Sigmoid colon (tissue), 7 donors: ENCODE data around the gene NARS2. TPM values are rescaled to one million over a fixed set of nuclear protein-coding genes. Genes with fewer than 3 reads are reported as not detected.

Source experiments
- DNase-seq: peaks from one replicate; pipeline ENCODE4 v3.0.0-alpha.2; 2019
- H3K27ac ChIP-seq, 4 donors: fragments of 200-600 bp; sonication (generic); one replicate each; pipeline ENCODE4 v1.5.1; 2016 to 2019; ENCODE audit warnings: mild to moderate bottlenecking in 1 of 4
- H3K27me3 ChIP-seq, 3 donors: fragments of 200-600 bp; sonication (generic); one replicate each; pipeline ENCODE4 v1.5.1; 2019; ENCODE audit warnings: mild to moderate bottlenecking in 1 of 3
- H3K36me3 ChIP-seq, 4 donors: fragments of 200-600 bp; sonication (generic); one replicate each; pipeline ENCODE4 v1.5.1; 2016 to 2019
- H3K4me1 ChIP-seq, 4 donors: fragments of 200-600 bp; sonication (generic); one replicate each; pipeline ENCODE4 v1.5.1; 2017 to 2019
- H3K4me3 ChIP-seq, 4 donors: fragments of 200-600 bp; sonication (generic); one replicate each; pipeline ENCODE4 v1.5.1; 2017 to 2019; ENCODE audit warnings: mild to moderate bottlenecking in 2 of 4, moderate library complexity in 1 of 4
- H3K9me3 ChIP-seq, 4 donors: fragments of 200-600 bp in 3 of 4; sonication (generic) in 3 of 4; one replicate each; pipeline versions ENCODE4 v1.5.1 to v1.6.1; 2013 to 2019
- EP300 ChIP-seq, 4 donors: sonication (generic); formaldehyde crosslinking; IDR thresholded peaks; one replicate each; pipeline ENCODE4 v1.6.1; 2017; ENCODE audit warnings: antibody characterized with exemption in 4 of 4
- POLR2A ChIP-seq, 2 donors: fragments of 450-650 bp; IDR thresholded peaks; one replicate each; pipeline ENCODE4 v1.6.1; 2016; ENCODE audit warnings: antibody characterized with exemption in 2 of 2, mild to moderate bottlenecking in 2 of 2, moderate library complexity in 2 of 2
- POLR2AphosphoS5 ChIP-seq, 4 donors: sonication (generic); formaldehyde crosslinking; IDR thresholded peaks; one replicate each; pipeline ENCODE4 v1.6.1; 2017; ENCODE audit warnings: antibody characterized with exemption in 4 of 4
- WGBS, 2 donors: extraction: QIAGEN DNeasy Blood & Tissue Kit; methylation state at CpG; one replicate each; pipeline ENCODE4 v1.1.7; 2013; 5-methylcytosine and 5-hydroxymethylcytosine counted together
- intact Hi-C: fragments of 100-400 bp; cut with DNase I; formaldehyde crosslinking; loops from one replicate; pipeline ENCODE4 v1.15.1; 2023
- polyA plus RNA-seq, 3 donors: library from polyadenylated mRNA; stranded (reverse); fragments of 200-250 nt; gene quantifications; one replicate each; pipeline ENCODE4 v1.2.3, GENCODE V29; 2013
- total RNA-seq, 4 donors: library from RNA; depleted of rRNA; stranded (reverse); fragments of >200 nt; gene quantifications; one replicate each; pipeline ENCODE4 v1.1.0, GENCODE V29; 2016
- TF ChIP-seq, protein P1 (sequence below), 4 experiments: fragments of 450-650 bp in 3 of 4; fragments of 200-600 bp in 1 of 4; IDR thresholded peaks; one replicate each; pipeline ENCODE4 v1.5.1; 2016 to 2019; ENCODE audit warnings: antibody characterized with exemption in 4 of 4, mild to moderate bottlenecking in 3 of 4, moderate library complexity in 2 of 4
- donor health status: healthy with polysubstance abuse.
- donor health status: Bipolar disorder and iron deficiency.
- donor health status: healthy.

The NARS2 gene
- total and polyA plus RNA-seq, 7 donors = 7.8 to 22.2 (median 13.6) TPM

DNA sequence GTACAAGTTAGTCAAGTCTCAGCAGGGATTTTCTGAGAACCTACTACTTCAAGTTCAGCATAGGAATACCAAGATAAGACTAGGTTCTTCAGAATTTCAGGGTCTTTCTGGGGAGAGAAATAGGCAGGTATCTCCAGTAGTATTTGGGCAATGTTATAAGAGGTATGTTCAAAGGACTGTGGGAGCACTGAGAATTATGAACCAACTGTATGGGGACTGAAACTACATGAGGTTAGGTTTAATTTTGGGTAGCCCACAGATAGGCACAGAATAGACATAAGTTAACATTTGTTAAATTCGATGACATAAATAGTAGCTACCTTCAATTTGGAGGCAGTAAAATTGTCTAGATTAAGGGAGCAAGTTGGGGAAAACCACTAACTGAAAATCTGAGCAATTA, 147.8 kb downstream of the NARS2 start:
- intact Hi-C loops = no loop called here
- TF ChIP-seq EP300 (IDR thresholded peaks at IDR 0.05) = no peak
- TF ChIP-seq, protein P1, sequence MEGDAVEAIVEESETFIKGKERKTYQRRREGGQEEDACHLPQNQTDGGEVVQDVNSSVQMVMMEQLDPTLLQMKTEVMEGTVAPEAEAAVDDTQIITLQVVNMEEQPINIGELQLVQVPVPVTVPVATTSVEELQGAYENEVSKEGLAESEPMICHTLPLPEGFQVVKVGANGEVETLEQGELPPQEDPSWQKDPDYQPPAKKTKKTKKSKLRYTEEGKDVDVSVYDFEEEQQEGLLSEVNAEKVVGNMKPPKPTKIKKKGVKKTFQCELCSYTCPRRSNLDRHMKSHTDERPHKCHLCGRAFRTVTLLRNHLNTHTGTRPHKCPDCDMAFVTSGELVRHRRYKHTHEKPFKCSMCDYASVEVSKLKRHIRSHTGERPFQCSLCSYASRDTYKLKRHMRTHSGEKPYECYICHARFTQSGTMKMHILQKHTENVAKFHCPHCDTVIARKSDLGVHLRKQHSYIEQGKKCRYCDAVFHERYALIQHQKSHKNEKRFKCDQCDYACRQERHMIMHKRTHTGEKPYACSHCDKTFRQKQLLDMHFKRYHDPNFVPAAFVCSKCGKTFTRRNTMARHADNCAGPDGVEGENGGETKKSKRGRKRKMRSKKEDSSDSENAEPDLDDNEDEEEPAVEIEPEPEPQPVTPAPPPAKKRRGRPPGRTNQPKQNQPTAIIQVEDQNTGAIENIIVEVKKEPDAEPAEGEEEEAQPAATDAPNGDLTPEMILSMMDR (IDR thresholded peaks at IDR 0.05) = no peak
- no peak for TF ChIP-seq POLR2A (IDR thresholded peaks at IDR 0.05)
- no peak for TF ChIP-seq POLR2AphosphoS5 (IDR thresholded peaks at IDR 0.05)
- H3K9me3 ChIP-seq = no peaks in the 10 kb centered on the region
- no peaks in the 10 kb centered on the region for H3K36me3 ChIP-seq
- DNase-seq = no peak
- H3K4me3 ChIP-seq = no peak overlapping the region
- H3K27ac ChIP-seq = no peak overlapping the region
- no peaks in the 10 kb centered on the region for H3K27me3 ChIP-seq
- WGBS, 2 donors = 78 to 89% methylated on average over 1 of the region's 1 CpG
- H3K4me1 ChIP-seq = peaks cover 0 to 4% (median 0%) of the 10 kb centered on the region in 4 donors

DNA sequence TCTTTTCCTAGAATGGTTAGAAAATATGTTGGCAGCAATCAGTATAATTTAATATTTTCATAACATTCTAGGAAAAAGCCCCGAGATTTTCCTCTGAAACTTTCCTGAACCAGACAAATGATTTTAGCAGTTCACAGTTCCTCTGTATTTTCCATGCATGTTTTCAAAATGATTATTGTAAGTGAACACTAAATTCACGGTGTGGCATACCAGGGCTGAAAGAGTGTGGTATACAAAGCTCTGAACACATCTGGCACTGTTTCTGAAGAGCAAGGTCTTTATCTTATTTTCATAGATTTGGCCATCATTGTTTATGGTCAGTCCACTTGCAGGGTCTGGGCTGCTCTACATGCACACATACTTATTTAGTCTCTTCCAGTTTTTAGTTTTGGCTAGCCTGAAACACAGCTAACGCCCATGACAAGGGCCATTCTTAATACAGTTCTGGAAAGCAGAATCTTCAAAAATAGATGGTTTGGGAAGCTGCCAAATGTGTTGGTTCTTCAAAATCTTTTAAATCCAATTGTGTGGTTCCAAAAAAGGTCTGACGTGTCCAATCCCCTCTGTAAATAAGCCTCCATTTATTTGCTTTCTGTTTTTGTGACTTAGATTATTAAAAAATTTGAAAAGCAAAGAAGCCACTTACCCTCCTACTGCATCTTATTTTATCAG, 149.1 kb downstream of the NARS2 start:
- Histone ChIP-seq H3K4me3 (no peak overlapping the region), H3K4me1 (peaks cover 0 to 11% (median 5%) of the 10 kb centered on the region in 4 donors), H3K27ac (peak overlapping the region in 3 of 4 donors; percentile 26 to 50 (median 50)), H3K27me3 (peaks cover 0 to 3% (median 0%) of the 10 kb centered on the region in 3 donors), H3K9me3 (no peaks in the 10 kb centered on the region), H3K36me3 (no peaks in the 10 kb centered on the region)
- TF ChIP-seq POLR2AphosphoS5 (IDR thresholded peaks at IDR 0.05) = no peak
- TF ChIP-seq EP300 (IDR thresholded peaks at IDR 0.05) = no peak
- TF ChIP-seq POLR2A (IDR thresholded peaks at IDR 0.05) = no peak
- TF ChIP-seq, protein P1 (IDR thresholded peaks at IDR 0.05) = no peak
- no peak for DNase-seq
- intact Hi-C loops = no loop called here
- WGBS, 2 donors = 61 to 81% methylated on average over 4 of the region's 4 CpGs

DNA sequence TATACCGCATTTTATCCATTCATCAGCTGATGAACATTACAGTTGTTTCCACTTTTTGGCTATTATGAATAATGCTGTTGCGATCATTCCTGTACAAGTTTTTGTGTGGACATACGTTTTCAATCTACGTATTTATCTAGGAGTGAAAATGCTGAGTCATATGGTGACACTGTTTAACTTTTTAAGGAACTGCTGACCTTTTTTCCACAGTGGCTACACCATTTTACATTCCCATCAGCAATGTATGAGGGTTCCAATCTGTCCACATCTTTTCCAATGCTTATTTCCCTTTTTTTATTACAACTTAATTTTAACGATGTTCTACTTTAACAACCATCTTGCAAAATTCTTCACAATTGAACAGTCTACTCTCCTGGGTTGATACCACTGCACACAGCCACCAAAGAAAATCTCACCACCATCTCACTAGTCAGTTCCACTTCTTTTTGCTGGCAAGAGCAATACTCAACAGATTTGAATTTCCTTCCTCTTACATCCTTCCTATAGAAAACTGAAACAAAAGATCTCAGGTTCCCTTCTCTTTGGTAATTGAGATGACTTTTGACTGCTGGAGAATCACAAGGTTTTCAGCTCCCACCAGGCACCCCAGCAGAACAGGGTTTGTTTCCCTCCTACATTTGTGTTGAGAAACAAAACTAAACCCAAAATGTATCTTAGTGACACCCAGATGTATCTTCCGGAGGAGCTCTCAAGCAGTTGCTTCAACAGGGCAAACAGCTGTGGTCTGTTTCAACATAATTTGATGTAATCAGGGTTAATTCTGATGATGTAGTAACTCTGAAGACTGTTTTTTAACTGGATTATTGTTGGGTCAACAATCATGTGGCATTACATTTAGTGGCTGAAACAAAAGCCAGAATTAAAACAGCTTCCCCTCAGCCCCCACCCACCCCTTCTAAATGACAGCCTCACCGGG, 150.1 kb downstream of the NARS2 start:
- H3K4me1 ChIP-seq = peaks cover 0 to 21% (median 12%) of the 10 kb centered on the region in 4 donors
- no peak overlapping the region for H3K4me3 ChIP-seq
- WGBS, 2 donors = 61 to 82% methylated on average over 7 of the region's 7 CpGs
- peak overlapping the region in 3 of 4 donors; percentile 26 to 50 (median 50) for H3K27ac ChIP-seq
- DNase-seq = no peak
- TF ChIP-seq POLR2AphosphoS5 (IDR thresholded peaks at IDR 0.05) (peak in 2 of 4 donors; percentile 5 to 26), EP300 (IDR thresholded peaks at IDR 0.05) (no peak), POLR2A (IDR thresholded peaks at IDR 0.05) (no peak)
- TF ChIP-seq, protein P1 (IDR thresholded peaks at IDR 0.05) = no peak
- no peaks in the 10 kb centered on the region for H3K9me3 ChIP-seq
- H3K36me3 ChIP-seq = no peaks in the 10 kb centered on the region
- intact Hi-C loops = no loop called here
- H3K27me3 ChIP-seq = peaks cover 0 to 12% (median 0%) of the 10 kb centered on the region in 3 donors

- TF ChIP-seq, protein P1 (IDR thresholded peaks at IDR 0.05) = no peak
- no peak for TF ChIP-seq POLR2AphosphoS5 (IDR thresholded peaks at IDR 0.05)
- no peak for TF ChIP-seq EP300 (IDR thresholded peaks at IDR 0.05)
- TF ChIP-seq POLR2A (IDR thresholded peaks at IDR 0.05) = no peak
- Histone ChIP-seq H3K4me1 (peaks cover 0 to 34% (median 24%) of the 10 kb centered on the region in 4 donors), H3K4me3 (no peak overlapping the region), H3K9me3 (no peaks in the 10 kb centered on the region), H3K27ac (no peak overlapping the region), H3K36me3 (no peaks in the 10 kb centered on the region), H3K27me3 (peaks cover 0 to 15% (median 0%) of the 10 kb centered on the region in 3 donors)
- 76 to 80% methylated on average over 2 of the region's 2 CpGs for WGBS, 2 donors
- intact Hi-C loops = no loop called here
- no peak for DNase-seq
Observed at GRCh38 chr11:78423241-78423640, 151.4 kb downstream of the NARS2 start.
